Measurements from ENCODE around the gene WDSUB1. TPM values are rescaled to one million over a fixed set of nuclear protein-coding genes. Genes with fewer than 3 reads are reported as not detected.

The WDSUB1 gene
- total RNA-seq, 1 donor from 2014 or later = 8.6 TPM

DNA sequence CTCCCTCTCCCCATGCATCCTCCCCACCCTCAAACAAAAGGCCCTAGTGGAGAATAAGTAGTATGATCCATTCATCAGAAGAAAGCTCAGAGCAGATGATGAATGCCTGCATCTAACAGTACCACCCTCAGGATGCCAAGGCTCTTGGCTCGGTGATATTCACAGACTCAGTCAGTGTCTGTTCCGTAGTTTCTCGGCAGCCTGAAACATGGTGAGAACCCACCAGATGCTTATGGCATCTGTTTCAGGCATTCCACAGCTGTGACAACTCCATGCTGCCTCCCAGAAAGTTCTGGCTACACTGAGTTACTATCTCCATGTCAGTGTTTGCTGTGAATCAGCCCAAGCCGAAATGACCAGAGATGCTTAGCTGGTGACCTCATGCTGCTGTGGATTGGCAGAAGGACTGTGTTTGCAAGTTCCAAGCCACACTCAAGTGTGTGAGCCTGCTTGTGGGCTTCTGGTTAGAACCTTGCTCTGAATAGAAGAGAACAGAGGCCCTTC, 83.9 kb downstream of the WDSUB1 start:
- ATAC-seq (ENCODE audit: low read depth) = no peak
- ChIA-PET POLR2A (no interaction called here), CTCF (interaction anchor here (1.6 kb wide), 1 partner anchor 19 kb away, joined by 3 read pairs; no protein-coding TSS in a partner anchor)
- Mint-ChIP-seq H3K9me3 (no peaks in the 10 kb centered on the region), H3K27me3 (peaks cover 7% of the 10 kb centered on the region), H3K36me3 (ENCODE audit: low read depth) (no peaks in the 10 kb centered on the region), H3K4me1 (peaks cover 13% of the 10 kb centered on the region), H3K27ac (no peak overlapping the region), H3K4me3 (no peak overlapping the region)
- no peak for DNase-seq
- TF ChIP-seq, protein P1, sequence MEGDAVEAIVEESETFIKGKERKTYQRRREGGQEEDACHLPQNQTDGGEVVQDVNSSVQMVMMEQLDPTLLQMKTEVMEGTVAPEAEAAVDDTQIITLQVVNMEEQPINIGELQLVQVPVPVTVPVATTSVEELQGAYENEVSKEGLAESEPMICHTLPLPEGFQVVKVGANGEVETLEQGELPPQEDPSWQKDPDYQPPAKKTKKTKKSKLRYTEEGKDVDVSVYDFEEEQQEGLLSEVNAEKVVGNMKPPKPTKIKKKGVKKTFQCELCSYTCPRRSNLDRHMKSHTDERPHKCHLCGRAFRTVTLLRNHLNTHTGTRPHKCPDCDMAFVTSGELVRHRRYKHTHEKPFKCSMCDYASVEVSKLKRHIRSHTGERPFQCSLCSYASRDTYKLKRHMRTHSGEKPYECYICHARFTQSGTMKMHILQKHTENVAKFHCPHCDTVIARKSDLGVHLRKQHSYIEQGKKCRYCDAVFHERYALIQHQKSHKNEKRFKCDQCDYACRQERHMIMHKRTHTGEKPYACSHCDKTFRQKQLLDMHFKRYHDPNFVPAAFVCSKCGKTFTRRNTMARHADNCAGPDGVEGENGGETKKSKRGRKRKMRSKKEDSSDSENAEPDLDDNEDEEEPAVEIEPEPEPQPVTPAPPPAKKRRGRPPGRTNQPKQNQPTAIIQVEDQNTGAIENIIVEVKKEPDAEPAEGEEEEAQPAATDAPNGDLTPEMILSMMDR (IDR thresholded peaks at IDR 0.05) = no peak
- intact Hi-C loops (cut with micrococcal nuclease) = no loop called here

DNA sequence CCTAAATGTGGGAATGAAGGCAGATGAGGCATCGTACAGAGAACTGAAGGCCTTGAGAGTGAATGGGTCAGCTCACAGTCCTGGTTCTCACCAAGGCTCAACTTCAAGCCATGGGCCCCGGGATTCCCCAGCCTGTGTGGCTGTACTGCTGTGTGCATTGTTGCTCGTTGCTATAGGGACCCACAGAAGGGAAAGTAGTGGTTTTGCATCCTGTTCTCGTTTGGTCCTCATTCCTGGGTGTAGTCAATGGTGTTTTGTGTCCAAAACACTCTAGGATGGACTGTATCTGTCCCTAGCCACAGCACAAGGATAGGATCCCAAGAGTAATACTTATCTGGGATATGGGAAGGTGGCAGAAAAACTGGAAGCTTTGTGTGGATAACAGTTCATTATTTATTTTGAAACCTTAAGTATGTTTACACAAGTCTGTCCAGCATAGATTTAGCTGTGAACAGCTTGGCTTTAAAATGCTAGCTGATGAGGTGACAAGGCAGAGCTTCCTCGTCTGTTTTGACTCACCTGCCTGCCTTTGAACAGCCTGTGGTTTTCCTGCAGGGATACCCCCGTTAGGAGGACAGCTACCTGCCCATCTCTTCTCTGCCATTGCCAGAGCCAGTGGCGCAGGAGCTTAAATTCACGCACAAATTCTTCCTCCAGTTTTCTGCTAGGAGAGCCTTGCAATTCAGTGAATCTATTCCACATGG, 85.0 kb downstream of the WDSUB1 start:
- intact Hi-C loops (cut with micrococcal nuclease) = no loop called here
- ATAC-seq (ENCODE audit: low read depth) (peak; percentile 73), DNase-seq (no peak)
- Mint-ChIP-seq H3K27me3 (peaks cover 7% of the 10 kb centered on the region), H3K4me1 (peaks cover 13% of the 10 kb centered on the region), H3K4me3 (no peak overlapping the region), H3K27ac (no peak overlapping the region), H3K36me3 (ENCODE audit: low read depth) (no peaks in the 10 kb centered on the region), H3K9me3 (no peaks in the 10 kb centered on the region)
- CTCF ChIA-PET = no interaction called here
- TF ChIP-seq, protein P1 (IDR thresholded peaks at IDR 0.05) = no peak
- POLR2A ChIA-PET = no interaction called here

DNA sequence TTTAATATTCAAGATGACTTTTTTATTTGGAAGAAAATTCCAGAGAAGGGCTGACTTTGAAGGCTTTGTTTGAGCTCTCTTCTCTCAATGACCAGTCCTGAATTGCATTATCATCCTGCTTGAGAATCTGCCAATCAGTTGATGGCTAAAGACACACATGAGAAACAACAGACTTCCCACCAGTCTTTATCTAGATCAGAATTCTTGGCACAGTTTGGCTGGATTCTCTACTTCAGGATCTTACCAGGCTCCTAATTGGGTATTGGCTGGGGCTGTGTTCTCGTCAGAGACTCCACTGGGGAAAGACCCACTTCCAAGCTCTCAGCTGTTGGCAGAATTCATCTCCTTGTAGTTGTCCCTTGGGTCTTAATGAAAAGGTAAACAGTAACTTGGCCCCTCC, 86.0 kb downstream of the WDSUB1 start:
- H3K27ac Mint-ChIP-seq = no peak overlapping the region
- H3K4me3 Mint-ChIP-seq = no peak overlapping the region
- CTCF ChIA-PET = no interaction called here
- H3K9me3 Mint-ChIP-seq = no peaks in the 10 kb centered on the region
- POLR2A ChIA-PET = no interaction called here
- H3K27me3 Mint-ChIP-seq = peaks cover 7% of the 10 kb centered on the region
- DNase-seq = no peak
- intact Hi-C loops (cut with micrococcal nuclease) = no loop called here
- H3K4me1 Mint-ChIP-seq = peaks cover 13% of the 10 kb centered on the region
- ATAC-seq (ENCODE audit: low read depth) = no peak
- H3K36me3 Mint-ChIP-seq (ENCODE audit: low read depth) = no peaks in the 10 kb centered on the region
- TF ChIP-seq, protein P1 (IDR thresholded peaks at IDR 0.05) = no peak

DNA sequence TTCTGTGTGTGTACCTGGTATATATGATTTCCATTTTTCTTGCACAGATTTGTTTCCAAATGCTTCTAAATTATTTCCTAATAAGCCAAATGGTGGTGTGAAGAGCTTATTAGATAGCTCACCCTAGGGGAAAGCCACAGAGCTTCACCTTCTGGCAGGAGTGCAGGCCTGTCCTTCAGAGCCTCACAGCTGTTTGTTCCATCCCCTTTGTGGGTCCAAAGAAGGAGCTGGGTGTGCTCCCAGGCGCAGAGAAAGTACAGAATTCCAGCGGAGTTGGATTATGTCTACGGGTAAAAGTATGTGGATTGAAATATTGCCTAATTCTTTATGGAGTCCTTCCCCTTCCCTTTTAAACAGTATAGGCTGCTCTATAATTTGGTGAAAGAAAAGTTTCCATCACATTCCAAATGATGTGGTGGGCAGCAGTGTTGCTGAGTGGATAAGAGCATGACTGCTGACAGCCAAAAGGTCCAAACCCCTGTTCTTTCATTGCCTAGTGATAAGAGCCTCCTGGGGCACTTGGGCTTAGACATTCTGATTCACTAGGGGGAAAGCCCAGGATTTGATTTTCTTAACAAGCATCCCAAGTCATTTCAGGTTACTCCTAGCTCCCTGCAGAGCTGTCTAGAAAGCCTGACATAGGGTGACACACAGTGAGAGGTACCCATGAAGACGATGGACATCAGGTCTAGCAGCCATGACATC, 86.6 kb downstream of the WDSUB1 start:
- no peaks in the 10 kb centered on the region for H3K36me3 Mint-ChIP-seq (ENCODE audit: low read depth)
- H3K4me3 Mint-ChIP-seq = no peak overlapping the region
- CTCF ChIA-PET = no interaction called here
- no peaks in the 10 kb centered on the region for H3K9me3 Mint-ChIP-seq
- H3K27ac Mint-ChIP-seq = peak overlapping the region; percentile 20
- intact Hi-C loops (cut with micrococcal nuclease) = no loop called here
- ATAC-seq (ENCODE audit: low read depth) = no peak
- DNase-seq = no peak
- POLR2A ChIA-PET = no interaction called here
- peaks cover 7% of the 10 kb centered on the region for H3K27me3 Mint-ChIP-seq
- TF ChIP-seq, protein P1 (IDR thresholded peaks at IDR 0.05) = no peak
- H3K4me1 Mint-ChIP-seq = peaks cover 13% of the 10 kb centered on the region

DNA sequence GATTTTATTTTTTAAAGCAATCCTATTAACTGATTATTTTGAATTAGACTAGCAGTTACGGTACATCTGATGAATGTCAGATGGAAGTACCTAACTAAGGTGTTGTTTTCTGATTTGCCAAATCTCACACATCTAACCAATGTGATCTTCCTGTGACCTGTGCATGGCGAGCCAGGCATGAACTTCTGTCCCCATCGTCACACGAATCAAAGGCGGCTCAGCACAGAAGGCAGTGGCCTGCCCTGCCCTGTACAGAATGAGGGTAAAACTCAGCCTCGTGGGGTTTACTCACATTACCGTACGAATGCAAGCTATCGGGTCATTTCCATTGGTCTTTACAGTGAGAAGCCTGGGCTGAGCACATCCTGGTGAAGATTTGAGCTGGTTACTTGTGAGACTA, 87.3 kb downstream of the WDSUB1 start:
- POLR2A ChIA-PET = no interaction called here
- H3K27me3 Mint-ChIP-seq = peaks cover 7% of the 10 kb centered on the region
- no peaks in the 10 kb centered on the region for H3K36me3 Mint-ChIP-seq (ENCODE audit: low read depth)
- H3K27ac Mint-ChIP-seq = no peak overlapping the region
- no peak overlapping the region for H3K4me3 Mint-ChIP-seq
- intact Hi-C loops (cut with micrococcal nuclease) = no loop called here
- no peak for DNase-seq
- no peak for ATAC-seq (ENCODE audit: low read depth)
- no peaks in the 10 kb centered on the region for H3K9me3 Mint-ChIP-seq
- peaks cover 13% of the 10 kb centered on the region for H3K4me1 Mint-ChIP-seq
- CTCF ChIA-PET = no interaction called here
- TF ChIP-seq, protein P1 (IDR thresholded peaks at IDR 0.05) = no peak
